ENCODE measurements around the gene PTPRN2.

The PTPRN2 gene

DNA sequence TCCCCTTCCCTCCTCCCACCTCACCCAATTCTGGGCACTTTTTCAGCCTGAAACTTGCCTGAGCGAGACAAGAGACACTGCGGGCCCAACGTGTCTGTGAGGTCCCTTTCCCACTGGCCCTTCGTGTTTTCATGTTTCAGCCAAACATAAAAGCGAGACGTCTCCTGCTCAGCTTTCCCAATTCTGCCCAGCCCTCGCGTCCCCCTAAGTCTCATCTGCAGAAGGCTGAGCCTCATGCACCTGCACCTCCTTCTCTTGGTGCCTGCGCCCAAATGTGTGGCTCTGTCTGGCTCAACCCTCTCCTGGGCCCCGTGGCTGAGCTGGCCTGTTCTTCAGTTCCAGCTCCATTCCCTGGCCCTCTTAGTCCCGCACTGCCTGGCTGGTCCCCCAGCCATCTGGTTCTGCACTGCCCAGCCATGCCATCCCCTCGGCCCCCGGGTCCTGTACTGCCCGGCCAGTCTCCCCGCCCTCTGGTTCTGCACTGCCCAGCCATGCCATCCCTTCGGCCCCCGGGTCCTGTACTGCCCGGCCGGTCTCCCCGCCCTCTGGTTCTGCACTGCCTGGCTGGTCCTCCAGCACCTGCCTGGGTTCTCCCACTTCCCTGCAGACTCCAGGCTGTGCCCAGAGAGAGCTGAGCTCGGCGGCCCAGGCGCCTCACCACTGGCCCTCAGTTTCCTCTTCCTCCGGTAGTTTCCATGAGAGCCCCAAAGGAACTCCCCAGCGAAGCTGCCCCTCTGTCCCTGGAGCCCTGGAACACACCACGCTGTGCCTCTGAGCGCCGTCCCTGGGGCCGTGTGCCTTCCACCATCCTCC is 1026.7 kb downstream of the PTPRN2 start:
- TF ChIP-seq CTCF (IDR thresholded peaks at IDR 0.05; ENCODE audit: low read depth, low read length): no peak
- no peak overlapping the region for H3K4me3 ChIP-seq (ENCODE audit: low read depth, low read length)

- H3K4me3 ChIP-seq (ENCODE audit: low read depth, low read length): no peak overlapping the region
- no peak for TF ChIP-seq CTCF (IDR thresholded peaks at IDR 0.05; ENCODE audit: low read depth, low read length)
Measured at GRCh38 chr7:157560258-157560654, 1027.4 kb downstream of the PTPRN2 start.

GRCh38 chr7:157559596-157560257 is 1027.9 kb downstream of the PTPRN2 start:
- TF ChIP-seq CTCF (IDR thresholded peaks at IDR 0.05; ENCODE audit: low read depth, low read length): no peak
- H3K4me3 ChIP-seq (ENCODE audit: low read depth, low read length): no peak overlapping the region

DNA sequence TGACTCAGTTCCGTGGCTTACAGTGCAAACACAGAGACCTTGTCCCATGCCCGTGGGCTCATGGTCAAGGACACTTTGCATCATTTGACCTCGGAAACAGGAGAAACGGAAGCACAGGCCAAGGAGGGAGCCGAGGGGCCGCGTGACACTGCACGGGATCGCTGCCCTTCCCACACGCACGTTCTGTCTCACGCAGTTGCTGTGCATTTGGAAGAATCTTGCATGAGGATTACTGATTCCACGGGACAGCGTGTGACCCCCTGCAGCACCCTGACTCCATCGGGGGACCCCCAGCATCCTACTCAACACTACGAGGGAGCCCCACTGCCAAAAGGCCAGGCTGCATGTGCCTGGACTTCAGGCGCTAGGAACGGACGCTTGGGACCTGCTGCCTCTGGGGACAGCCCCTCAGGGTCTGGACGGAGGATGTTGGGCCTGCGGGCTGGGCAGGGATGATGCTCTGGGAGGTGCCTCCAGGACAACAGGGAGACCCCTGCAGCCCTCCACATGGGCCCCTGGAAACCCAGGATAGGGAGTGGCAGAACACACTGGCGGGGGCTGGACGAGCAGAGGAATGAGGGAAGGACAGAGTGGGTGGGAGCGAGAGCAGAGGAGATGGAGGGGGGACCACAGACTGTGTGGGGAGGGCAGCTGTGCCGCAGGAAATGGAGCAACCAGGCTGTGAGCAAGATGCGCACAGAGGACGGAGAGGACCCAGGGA is 1028.6 kb downstream of the PTPRN2 start:
- H3K4me3 ChIP-seq (ENCODE audit: low read depth, low read length): no peak overlapping the region
- TF ChIP-seq CTCF (IDR thresholded peaks at IDR 0.05; ENCODE audit: low read depth, low read length): no peak

DNA sequence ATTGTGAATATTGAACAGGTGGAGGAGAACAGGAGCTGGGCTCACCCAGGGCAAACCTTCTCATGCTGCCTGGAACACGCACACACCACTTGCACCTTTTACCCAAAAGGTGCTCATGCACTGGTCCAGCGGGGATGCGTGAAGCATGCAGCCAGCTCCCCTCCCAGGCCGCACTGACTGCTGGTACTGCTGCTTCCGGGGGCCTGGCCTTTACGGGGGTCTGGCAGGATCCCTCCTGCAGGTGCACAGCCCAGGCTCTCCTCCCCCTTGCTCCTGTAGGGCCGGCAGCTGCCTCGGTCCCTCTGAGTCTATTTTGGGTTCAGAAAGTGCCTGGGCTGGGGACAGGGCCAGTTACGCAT is 1029.1 kb downstream of the PTPRN2 start:
- H3K4me3 ChIP-seq (ENCODE audit: low read depth, low read length): no peak overlapping the region
- TF ChIP-seq CTCF (IDR thresholded peaks at IDR 0.05; ENCODE audit: low read depth, low read length): no peak

DNA sequence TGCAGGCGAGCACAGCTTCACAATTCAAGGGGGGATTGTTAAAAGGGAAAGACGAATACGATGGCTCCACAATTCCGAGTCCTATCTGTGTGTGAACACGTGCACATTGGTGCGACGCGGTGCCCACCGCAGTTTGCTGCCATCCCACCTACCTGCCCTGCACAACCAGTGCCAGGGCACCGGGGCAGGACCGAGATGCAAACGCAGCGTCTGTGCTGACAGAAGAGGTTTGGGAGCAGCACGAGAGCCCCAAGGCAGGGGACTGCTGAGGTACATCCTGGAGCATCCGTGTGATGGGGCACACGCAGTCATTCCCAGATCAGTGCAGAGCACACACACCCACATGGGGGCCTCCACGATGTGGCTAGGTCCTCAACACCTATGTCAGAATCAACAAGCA is 1029.6 kb downstream of the PTPRN2 start:
- TF ChIP-seq CTCF (IDR thresholded peaks at IDR 0.05; ENCODE audit: low read depth, low read length): no peak
- H3K4me3 ChIP-seq (ENCODE audit: low read depth, low read length): no peak overlapping the region

- no peak for TF ChIP-seq CTCF (IDR thresholded peaks at IDR 0.05; ENCODE audit: low read depth, low read length)
- H3K4me3 ChIP-seq (ENCODE audit: low read depth, low read length): no peak overlapping the region
Measured at GRCh38 chr7:157557263-157557662, 1030.4 kb downstream of the PTPRN2 start.

Data from WI38 (cell line).